Skin epidermis (tissue), 12 donors: ENCODE data around the gene NDUFAF3.
A peak's percentile ranks its signal among the peaks of the same experiment; 100 is the strongest.

ENCODE experiments used
- H3K27ac ChIP-seq, 21 experiments: fragments of 200-600 bp; sonication (generic) in 11 of 21; one replicate each; pipeline ENCODE4 v1.5.0; 2020; ENCODE audit warnings: mild to moderate bottlenecking in 3 of 21, inconsistent platforms in 2 of 21, moderate library complexity in 2 of 21
- H3K4me3 ChIP-seq, 7 experiments: fragments of 200-600 bp; sonication (generic) in 2 of 7; one replicate each; pipeline ENCODE4 v1.5.0; 2020; ENCODE audit warnings: inconsistent platforms in 2 of 7, mild to moderate bottlenecking in 2 of 7, moderate library complexity in 1 of 7

NDUFAF3 gene

DNA sequence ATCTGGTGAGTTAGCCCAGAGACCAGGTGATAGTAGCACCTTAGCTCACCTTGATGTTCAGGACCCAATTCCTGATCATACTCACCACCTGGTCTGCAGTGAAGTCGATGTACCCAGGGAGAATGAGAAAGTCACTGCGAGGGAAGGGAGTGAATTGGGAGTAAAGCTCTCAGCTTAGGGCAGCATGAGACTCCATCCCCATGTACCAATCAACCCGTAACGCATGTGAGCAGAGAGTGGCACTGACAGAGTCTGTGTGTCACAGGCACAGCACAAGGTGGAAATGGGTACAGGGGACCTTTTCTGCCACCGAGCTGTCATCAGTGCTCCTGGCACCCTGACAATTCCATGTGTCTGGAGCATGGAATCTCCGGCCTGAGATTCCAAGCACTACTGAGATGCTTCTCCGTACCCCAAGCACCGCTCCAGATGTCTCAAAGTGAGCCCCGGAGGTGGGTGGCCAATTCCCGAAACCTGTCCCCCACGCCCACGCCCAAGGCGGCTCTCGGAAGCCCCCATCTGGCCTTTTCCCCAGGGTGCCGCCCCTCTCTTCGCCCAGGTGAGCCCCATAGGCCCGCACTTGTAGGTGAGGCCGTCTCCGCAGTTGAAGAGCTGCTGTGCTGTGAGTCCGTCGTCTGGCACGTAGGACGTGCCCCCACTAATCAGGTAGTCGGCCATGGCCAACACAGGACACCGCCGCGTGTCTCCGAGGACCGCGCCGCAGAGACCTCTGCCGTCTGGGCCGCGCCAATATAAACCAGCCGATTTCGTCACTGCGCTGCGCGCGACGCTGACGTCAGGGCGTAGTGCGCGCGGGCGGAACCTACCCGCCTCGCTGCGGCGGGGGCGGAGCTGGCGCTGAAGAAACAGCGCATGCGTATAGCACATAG, 7.0 kb downstream of the NDUFAF3 start, which contains the start of gene IMPDH2:
Gene IMPDH2, minus strand, starts transcription at position 726 of the 890 bp plus-strand sequence. Its CDS starts 48 bp downstream, at position 678.
- H3K27ac ChIP-seq: peak within 1 kb of the TSS; percentile 70 to 98 (median 92)

DNA sequence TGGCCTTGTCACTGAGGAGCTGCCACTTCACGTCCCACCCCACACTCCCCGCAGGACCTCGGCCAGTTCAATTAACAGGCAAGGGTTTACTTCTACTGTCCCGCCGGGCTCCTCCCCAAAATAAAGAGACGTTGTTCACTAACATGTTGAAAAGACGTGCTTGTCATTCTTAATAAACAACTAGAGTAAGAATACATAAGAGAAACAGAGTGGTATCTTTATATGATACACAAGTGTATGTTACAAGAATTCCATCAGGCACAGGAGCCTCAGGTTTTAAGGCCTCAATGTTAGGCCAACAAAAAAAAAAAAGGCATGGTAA, 7.6 kb downstream of the NDUFAF3 start:
- Histone ChIP-seq H3K4me3 (peak overlapping the region; percentile 43 to 74 (median 64)), H3K27ac (peak overlapping the region in 19 of 21 experiments; percentile 39 to 98 (median 92))

More for the DNA sequence above, 7.0 kb downstream of the NDUFAF3 start, which contains the start of gene IMPDH2:
- peak within 1 kb of the TSS; percentile 43 to 74 (median 64) for H3K4me3 ChIP-seq

DNA sequence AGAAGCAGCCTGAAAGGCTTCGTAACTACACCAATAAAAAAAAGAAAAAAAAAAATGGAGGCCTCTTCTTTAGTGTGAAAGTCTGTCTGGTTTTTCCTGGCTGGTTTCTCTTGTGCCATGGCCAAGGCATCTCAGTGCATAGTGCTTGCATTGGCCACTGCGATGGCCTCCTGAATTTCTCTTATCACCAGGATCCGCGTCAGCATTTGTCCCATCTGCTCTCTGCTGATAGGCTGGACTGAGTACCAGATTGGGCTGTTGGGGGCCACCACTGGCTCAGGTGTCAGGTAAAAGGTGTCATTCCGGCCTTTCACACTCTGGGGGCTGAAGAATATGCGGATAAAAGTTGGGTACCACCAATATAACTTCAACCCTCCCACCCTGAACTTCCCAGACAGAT, 8.4 kb downstream of the NDUFAF3 start:
- Histone ChIP-seq H3K4me3 (no peak overlapping the region), H3K27ac (peak overlapping the region in 3 of 21 experiments; percentile 93 to 98 (median 96))

DNA sequence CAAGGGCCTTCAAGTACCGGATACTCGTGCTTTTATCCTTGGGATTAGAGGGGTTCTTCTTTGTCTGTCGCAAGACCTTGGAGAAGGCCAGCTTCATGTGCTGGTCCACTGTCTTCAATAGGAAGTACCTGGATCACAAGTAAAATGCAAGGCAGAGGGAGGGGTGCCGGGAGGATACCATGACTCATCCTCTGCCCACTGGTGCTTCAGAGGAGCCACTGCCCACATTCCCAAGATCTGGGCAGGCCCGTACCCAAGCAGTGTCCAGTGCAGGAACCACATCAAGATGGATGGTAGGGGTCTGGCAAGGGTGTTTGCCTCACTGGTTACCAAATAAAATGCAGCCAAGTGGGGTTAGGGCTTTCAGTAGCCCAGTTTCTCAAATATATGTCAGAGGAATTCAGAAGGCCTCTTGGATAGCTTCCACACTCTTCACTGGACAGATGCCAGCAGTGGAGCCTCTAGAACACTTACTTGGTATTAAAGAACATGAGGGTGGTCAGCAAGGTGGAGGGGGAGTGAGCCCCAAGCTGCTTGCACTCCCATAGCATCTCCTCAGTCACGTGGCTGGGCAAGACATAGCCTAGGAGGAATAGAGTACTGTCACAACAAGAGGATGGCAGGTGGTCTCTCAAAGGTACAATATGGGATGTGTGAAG, 10.9 kb downstream of the NDUFAF3 start:
- no peak overlapping the region for H3K27ac ChIP-seq
- no peak overlapping the region for H3K4me3 ChIP-seq

DNA sequence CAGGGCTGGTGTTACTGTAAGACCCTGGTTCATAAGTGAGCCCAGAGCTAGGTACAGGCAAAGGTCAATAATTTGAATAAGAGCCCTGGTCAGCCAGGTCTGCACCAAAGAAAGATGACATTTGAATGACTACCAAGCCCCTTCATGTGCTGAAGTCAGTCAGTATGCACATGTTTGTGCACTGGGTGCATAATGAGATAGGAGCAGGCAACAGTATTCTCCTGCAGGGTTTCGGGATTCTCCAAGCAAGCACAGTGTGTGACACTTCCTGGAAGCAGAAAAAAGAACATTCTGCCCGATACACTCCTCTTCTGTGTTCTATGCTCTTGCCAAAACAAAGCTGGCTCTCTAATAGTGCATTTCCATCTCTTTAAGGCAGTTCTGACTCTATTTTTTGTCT, 12.7 kb downstream of the NDUFAF3 start:
- H3K27ac ChIP-seq: no peak overlapping the region

DNA sequence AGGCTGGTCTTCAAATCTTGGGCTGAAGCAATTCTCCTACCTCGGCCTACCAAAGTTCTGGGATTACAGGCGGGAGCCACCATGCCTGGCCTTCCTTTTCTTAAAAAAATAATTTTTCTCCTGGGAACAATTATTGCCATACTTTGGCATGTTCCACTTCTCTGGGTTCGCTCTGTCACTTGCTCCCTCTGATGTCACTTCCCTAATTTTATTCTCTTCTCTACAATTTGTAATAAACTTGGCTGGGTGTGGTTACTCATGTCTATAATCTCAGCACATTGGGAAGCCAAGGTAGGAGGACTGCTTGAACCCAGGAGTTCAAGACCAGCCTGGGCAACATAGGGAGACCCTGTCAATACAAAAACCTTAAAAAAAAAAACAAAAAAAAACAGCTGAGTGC, 13.4 kb downstream of the NDUFAF3 start:
- H3K4me3 ChIP-seq: no peak overlapping the region
- no peak overlapping the region for H3K27ac ChIP-seq

More for the DNA sequence above, 12.7 kb downstream of the NDUFAF3 start:
- H3K4me3 ChIP-seq: no peak overlapping the region

DNA sequence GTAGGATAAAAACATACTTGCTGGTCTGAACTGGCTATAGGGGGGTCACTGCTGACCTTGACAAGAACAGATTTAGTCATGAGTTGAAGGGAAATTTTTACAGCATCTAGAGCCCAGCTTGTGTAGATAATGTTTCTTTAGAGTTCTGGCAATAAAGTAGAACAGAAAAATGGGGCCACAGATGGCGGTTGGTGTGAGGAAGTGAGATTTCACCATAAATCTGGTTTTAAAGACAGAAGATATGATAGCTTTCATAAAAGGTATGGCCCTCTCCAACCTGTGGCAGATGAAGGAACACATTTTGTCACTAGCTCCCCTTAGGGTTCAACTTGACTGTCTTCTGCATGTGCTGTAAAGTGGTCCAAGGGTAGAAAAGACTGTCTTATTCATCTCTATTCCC, 31.6 kb downstream of the NDUFAF3 start:
- no peak overlapping the region for H3K4me3 ChIP-seq
- no peak overlapping the region for H3K27ac ChIP-seq

DNA sequence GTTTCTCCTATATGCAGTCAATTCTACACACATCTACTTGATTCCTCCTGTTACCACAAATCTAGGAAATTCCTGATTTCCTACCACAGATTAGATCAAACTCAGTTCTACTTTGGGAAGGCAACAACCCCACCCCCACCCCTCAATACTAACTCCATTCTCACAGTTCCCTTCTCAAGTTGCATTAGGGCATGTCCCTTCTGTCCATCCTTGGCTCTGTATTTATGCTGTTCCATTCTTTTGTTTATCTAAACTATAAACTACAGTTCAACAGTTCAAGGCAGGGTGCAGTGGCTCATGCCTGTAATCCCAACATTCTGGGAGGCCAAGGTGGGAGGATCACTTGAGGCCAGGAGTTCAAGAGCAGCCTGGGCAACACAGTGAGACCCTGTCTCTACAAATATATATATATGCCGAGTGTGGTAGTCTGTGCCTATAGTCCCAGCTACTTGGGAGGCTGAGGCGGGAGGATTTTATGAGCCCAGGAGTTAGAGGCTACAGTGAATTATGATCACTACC, 32.5 kb downstream of the NDUFAF3 start:
- H3K4me3 ChIP-seq: no peak overlapping the region
- no peak overlapping the region for H3K27ac ChIP-seq

DNA sequence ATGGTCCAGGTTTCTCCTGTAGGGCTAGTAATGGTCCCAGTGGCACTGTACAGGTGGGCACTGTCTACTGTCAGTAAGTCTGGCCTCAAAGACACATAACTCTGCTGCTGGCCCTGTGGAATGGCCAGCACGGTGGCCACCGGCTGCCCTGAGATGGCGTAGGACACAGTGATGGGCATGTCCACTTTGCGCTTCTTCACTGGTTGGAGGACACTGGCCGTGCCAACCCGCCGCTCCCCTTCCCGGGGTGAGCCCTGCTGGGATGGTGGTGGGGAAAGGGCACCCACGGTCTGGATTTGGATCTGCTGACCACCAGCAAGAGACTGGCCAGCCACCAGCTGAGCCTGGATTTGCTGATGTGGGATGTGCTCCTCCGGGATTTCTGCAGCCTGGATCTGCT, 35.3 kb downstream of the NDUFAF3 start:
- Histone ChIP-seq H3K27ac (no peak overlapping the region), H3K4me3 (no peak overlapping the region)

DNA sequence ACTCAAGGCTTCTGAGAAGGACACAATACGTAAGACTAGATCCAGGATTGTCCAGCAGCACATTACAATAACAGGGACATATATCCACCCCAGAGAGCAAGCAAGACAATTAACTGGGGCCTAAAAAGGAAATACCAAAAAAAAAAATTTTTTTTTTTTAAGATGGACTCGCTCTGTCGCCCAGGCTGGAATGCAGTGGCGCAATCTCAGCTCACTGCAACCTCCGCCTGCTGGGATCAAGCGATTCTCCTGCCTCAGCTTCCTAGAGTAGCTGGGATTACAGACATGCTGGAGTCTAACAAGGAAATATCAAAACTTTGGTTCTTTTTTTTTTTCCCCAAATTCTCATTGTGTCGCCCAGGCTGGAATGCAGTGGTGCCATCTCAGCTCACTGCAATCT, 36.1 kb downstream of the NDUFAF3 start:
- no peak overlapping the region for H3K27ac ChIP-seq

More for the DNA sequence above, 36.1 kb downstream of the NDUFAF3 start:
- no peak overlapping the region for H3K4me3 ChIP-seq
